Endodermal cell (in vitro differentiated cells): ENCODE data around the gene AGAP3. TPM values are rescaled to one million over a fixed set of nuclear protein-coding genes. Genes with fewer than 3 reads are reported as not detected.

Experiments
- DNase-seq: peaks from one replicate; pipeline ENCODE4 v3.0.0-alpha.2; 2017
- H3K27ac ChIP-seq: 2 replicates; pipeline ENCODE4 v1.5.1; 2013; ENCODE audit warnings: mild to moderate bottlenecking, low read depth, low read length, moderate library complexity
- H3K27me3 ChIP-seq: 2 replicates; pipeline ENCODE4 v1.6.1; 2013; ENCODE audit warnings: mild to moderate bottlenecking, low read length, moderate library complexity; ENCODE audit not compliant: insufficient read depth, control insufficient read depth, poor library complexity, severe bottlenecking
- H3K36me3 ChIP-seq: 2 replicates; pipeline ENCODE4 v1.7.0; 2013; ENCODE audit warnings: mild to moderate bottlenecking, low read length, moderate library complexity; ENCODE audit not compliant: control insufficient read depth, insufficient read depth
- H3K4me1 ChIP-seq: one replicate; pipeline ENCODE4 v1.7.0; 2013; ENCODE audit warnings: low read length; ENCODE audit not compliant: control insufficient read depth, insufficient read depth
- H3K4me3 ChIP-seq: 2 replicates; pipeline ENCODE4 v1.5.1; 2013; ENCODE audit warnings: mild to moderate bottlenecking, low read length, moderate library complexity
- H3K9ac ChIP-seq: 2 replicates; pipeline ENCODE4 v1.6.1; 2013; ENCODE audit warnings: mild to moderate bottlenecking, low read length, moderate library complexity; ENCODE audit not compliant: poor library complexity, severe bottlenecking; ENCODE audit errors: extremely low read depth
- H3K9me3 ChIP-seq: 2 replicates; pipeline ENCODE4 v1.6.1; 2013; ENCODE audit warnings: mild to moderate bottlenecking, low read length, moderate library complexity; ENCODE audit not compliant: control insufficient read depth
- H3K27ac Mint-ChIP-seq: 2 replicates; pipeline ENCODE4 v1.8.0; 2020; ENCODE audit warnings: mixed read lengths
- H3K27me3 Mint-ChIP-seq: 2 replicates; pipeline ENCODE4 v1.8.0; 2021; ENCODE audit warnings: mild to moderate bottlenecking, mixed read lengths; ENCODE audit not compliant: insufficient read depth
- H3K36me3 Mint-ChIP-seq: 2 replicates; pipeline ENCODE4 v1.8.0; 2020; ENCODE audit warnings: low read depth, mixed read lengths
- H3K4me1 Mint-ChIP-seq: 2 replicates; pipeline ENCODE4 v1.8.0; 2020; ENCODE audit warnings: mixed read lengths
- H3K4me3 Mint-ChIP-seq: 2 replicates; pipeline ENCODE4 v1.8.0; 2020; ENCODE audit warnings: mild to moderate bottlenecking, moderate library complexity, mixed read lengths
- H3K9me3 Mint-ChIP-seq: 2 replicates; pipeline ENCODE4 v1.8.0; 2020; ENCODE audit warnings: mild to moderate bottlenecking, mixed read lengths
- CTCF ChIP-seq: fragments of 200-600 bp; sonication (generic); conservative IDR thresholded peaks from 2 replicates; pipeline ENCODE4 v1.5.0; 2021; ENCODE audit warnings: antibody characterized with exemption, mild to moderate bottlenecking
- WGBS, 2 experiments: methylation state at CpG; one replicate each; pipeline versions ENCODE4 v1.1.5 to v1.1.7; 2013; ENCODE audit warnings: missing lambda C conversion rate in 2 of 2, mixed read lengths in 1 of 2; ENCODE audit not compliant: insufficient coverage in 1 of 2, insufficient read length in 1 of 2; 5-methylcytosine and 5-hydroxymethylcytosine counted together
- total RNA-seq, 2 donors: library from RNA; stranded (reverse); fragmentation: NEBNext Ultra II Directional in 1 of 2; extraction: Animal tissue kit (Norgen Biotek cat#: 25700) in 1 of 2; gene quantifications; 2 replicates in 1 of 2; 3 replicates in 1 of 2; pipeline ENCODE4 v1.2.1, GENCODE V29; 2021

Gene AGAP3
- total RNA-seq, 2 donors from 2014 or later: 113 to 116 TPM

GRCh38 chr7:151095123-151095797 is 9.0 kb downstream of the AGAP3 start:
- H3K36me3 ChIP-seq: peaks cover 38% of the 10 kb centered on the region
- no peak overlapping the region for H3K9ac ChIP-seq
- no peaks in the 10 kb centered on the region for H3K27me3 Mint-ChIP-seq
- no peak overlapping the region for H3K27ac ChIP-seq
- no peak for DNase-seq
- no peaks in the 10 kb centered on the region for H3K9me3 Mint-ChIP-seq
- no peak for TF ChIP-seq CTCF
- no peaks in the 10 kb centered on the region for H3K4me1 ChIP-seq
- peaks cover 6% of the 10 kb centered on the region for H3K4me1 Mint-ChIP-seq
- H3K27ac Mint-ChIP-seq: no peak overlapping the region
- no peaks in the 10 kb centered on the region for H3K27me3 ChIP-seq
- peaks cover 29% of the 10 kb centered on the region for H3K36me3 Mint-ChIP-seq
- no peak overlapping the region for H3K4me3 Mint-ChIP-seq
- H3K4me3 ChIP-seq: no peak overlapping the region
- 93 to 95% methylated on average over 8 to 10 of the region's 10 CpGs for WGBS, 2 experiments
- no peaks in the 10 kb centered on the region for H3K9me3 ChIP-seq

- H3K36me3 ChIP-seq: peaks cover 36% of the 10 kb centered on the region
- Mint-ChIP-seq H3K27me3 (no peaks in the 10 kb centered on the region), H3K4me1 (peaks cover 6% of the 10 kb centered on the region), H3K36me3 (peaks cover 29% of the 10 kb centered on the region), H3K4me3 (no peak overlapping the region), H3K27ac (no peak overlapping the region), H3K9me3 (no peaks in the 10 kb centered on the region)
- no peak overlapping the region for H3K9ac ChIP-seq
- H3K4me1 ChIP-seq: no peaks in the 10 kb centered on the region
- no peak overlapping the region for H3K27ac ChIP-seq
- WGBS, 2 experiments: 94 to 95% methylated on average over 15 to 17 of the region's 17 CpGs
- H3K9me3 ChIP-seq: no peaks in the 10 kb centered on the region
- H3K27me3 ChIP-seq: no peaks in the 10 kb centered on the region
- TF ChIP-seq CTCF: no peak
- H3K4me3 ChIP-seq: no peak overlapping the region
- no peak for DNase-seq
These were observed 9.7 kb downstream of the AGAP3 start for GRCh38 chr7:151095828-151096475.

GRCh38 chr7:151099486-151100211 is 13.4 kb downstream of the AGAP3 start:
- TF ChIP-seq CTCF: no peak
- no peak overlapping the region for H3K4me3 Mint-ChIP-seq
- H3K36me3 Mint-ChIP-seq: peaks cover 18% of the 10 kb centered on the region
- H3K9me3 Mint-ChIP-seq: no peaks in the 10 kb centered on the region
- H3K27me3 Mint-ChIP-seq: no peaks in the 10 kb centered on the region
- WGBS, 2 experiments: 91% methylated on average over 16 to 20 of the region's 20 CpGs
- Histone ChIP-seq H3K9me3 (no peaks in the 10 kb centered on the region), H3K27me3 (no peaks in the 10 kb centered on the region), H3K27ac (no peak overlapping the region), H3K9ac (no peak overlapping the region), H3K4me1 (no peaks in the 10 kb centered on the region), H3K4me3 (no peak overlapping the region), H3K36me3 (peaks cover 25% of the 10 kb centered on the region)
- no peak for DNase-seq
- peaks cover 9% of the 10 kb centered on the region for H3K4me1 Mint-ChIP-seq
- H3K27ac Mint-ChIP-seq: no peak overlapping the region
